Activated CD4-positive, alpha-beta memory T cell treated with anti-CD3 and anti-CD28 coated beads, Interleukin-2, amount 10 ng/mL, durations not matched to agents 7 days and 5 days (primary cell): Measurements from ENCODE around the gene PRSS1. TPM values are rescaled to one million over a fixed set of nuclear protein-coding genes. Genes with fewer than 3 reads are reported as not detected.
"Not testable (repeated sequence)": the region's sequence is repeated elsewhere in the genome, so short reads cannot be mapped to it uniquely, and the experiment has no call there.

Experiments
- CTCF ChIA-PET: fragments of 350-600 bp; sonication (Branson Sonifier 250); formaldehyde crosslinking; loops from one replicate; lab custom pipeline; 2021; ENCODE audit warnings: antibody characterized with exemption, inconsistent platforms; lab: Charles Lee
- POLR2A ChIA-PET: fragments of 350-600 bp; sonication (Branson Sonifier 250); formaldehyde crosslinking; loops from one replicate; lab custom pipeline; 2021; ENCODE audit warnings: antibody characterized with exemption; lab: Charles Lee
- DNase-seq: peaks from one replicate; pipeline ENCODE4 v3.0.0-alpha.2; 2020
- H3K27ac Mint-ChIP-seq: one replicate; pipeline ENCODE4 v1.8.0; 2021; ENCODE audit warnings: mild to moderate bottlenecking, mixed read lengths
- H3K27me3 Mint-ChIP-seq: one replicate; pipeline ENCODE4 v1.8.0; 2021; ENCODE audit warnings: mixed read lengths
- H3K36me3 Mint-ChIP-seq: one replicate; pipeline ENCODE4 v1.8.0; 2021; ENCODE audit warnings: low read depth, mixed read lengths
- H3K4me1 Mint-ChIP-seq: one replicate; pipeline ENCODE4 v1.8.0; 2021; ENCODE audit warnings: mixed read lengths
- H3K4me3 Mint-ChIP-seq: one replicate; pipeline ENCODE4 v1.8.0; 2021; ENCODE audit warnings: mild to moderate bottlenecking, mixed read lengths
- H3K9me3 Mint-ChIP-seq: one replicate; pipeline ENCODE4 v1.8.0; 2021; ENCODE audit warnings: mixed read lengths
- total RNA-seq, 2 experiments: library from RNA; stranded (reverse); gene quantifications; one replicate each; pipeline ENCODE4 v1.2.3, GENCODE V29; 2021

Gene PRSS1
- total RNA-seq, 2 experiments from 2014 or later = not detected

GRCh38 chr7:142770661-142771352 lies 21.5 kb downstream of the PRSS1 start, which contains the start of gene PRSS2:
TSS of gene PRSS2 (plus strand) at chr7:142770970. CDS start at chr7:142770983, 13 bp downstream.
- POLR2A ChIA-PET = interaction anchor here (1.0 to 1.5 kb wide), 2 partner anchors 15 to 134 kb away, joined by 3 read pairs; no protein-coding TSS in a partner anchor
- no peak within 1 kb of the TSS for H3K27ac Mint-ChIP-seq
- H3K9me3 Mint-ChIP-seq = no peaks in the 10 kb centered on the region
- no peak for DNase-seq
- no peak within 1 kb of the TSS for H3K4me3 Mint-ChIP-seq
- H3K36me3 Mint-ChIP-seq = no peaks in the 10 kb centered on the region
- H3K4me1 Mint-ChIP-seq = peaks cover 13% of the 10 kb centered on the region
- no peaks in the 10 kb centered on the region for H3K27me3 Mint-ChIP-seq
- CTCF ChIA-PET = no interaction called here

- no peak overlapping the region for H3K27ac Mint-ChIP-seq
- H3K9me3 Mint-ChIP-seq = no peaks in the 10 kb centered on the region
- POLR2A ChIA-PET = interaction anchor here (1.0 to 1.5 kb wide), 2 partner anchors 14 to 134 kb away, joined by 3 read pairs; no protein-coding TSS in a partner anchor
- CTCF ChIA-PET = no interaction called here
- peaks cover 15% of the 10 kb centered on the region for H3K4me1 Mint-ChIP-seq
- H3K27me3 Mint-ChIP-seq = no peaks in the 10 kb centered on the region
- no peak for DNase-seq
- no peak overlapping the region for H3K4me3 Mint-ChIP-seq
- H3K36me3 Mint-ChIP-seq = no peaks in the 10 kb centered on the region
Measured at GRCh38 chr7:142771353-142771723, 22.1 kb downstream of the PRSS1 start.

DNA sequence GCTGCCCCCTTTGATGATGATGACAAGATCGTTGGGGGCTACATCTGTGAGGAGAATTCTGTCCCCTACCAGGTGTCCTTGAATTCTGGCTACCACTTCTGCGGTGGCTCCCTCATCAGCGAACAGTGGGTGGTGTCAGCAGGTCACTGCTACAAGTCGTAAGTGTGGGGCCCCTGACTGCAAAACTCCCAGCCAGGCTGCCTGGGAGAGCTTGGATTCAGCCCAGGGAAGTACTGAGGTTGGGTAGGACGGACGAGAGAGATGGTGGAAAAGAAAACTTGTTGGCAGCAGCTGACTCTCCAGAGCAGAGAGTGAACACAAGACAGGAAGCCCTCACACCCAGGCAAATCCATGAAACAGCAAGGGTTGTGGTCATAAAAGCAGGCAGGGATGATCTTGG lies 22.8 kb downstream of the PRSS1 start:
- H3K4me3 Mint-ChIP-seq = no peak overlapping the region
- peaks cover 15% of the 10 kb centered on the region for H3K4me1 Mint-ChIP-seq
- H3K27ac Mint-ChIP-seq = no peak overlapping the region
- no peaks in the 10 kb centered on the region for H3K27me3 Mint-ChIP-seq
- CTCF ChIA-PET = no interaction called here
- POLR2A ChIA-PET = interaction anchor here (1.0 to 1.5 kb wide), 2 partner anchors 14 to 135 kb away, joined by 3 read pairs; no protein-coding TSS in a partner anchor
- no peak for DNase-seq
- no peaks in the 10 kb centered on the region for H3K36me3 Mint-ChIP-seq
- no peaks in the 10 kb centered on the region for H3K9me3 Mint-ChIP-seq

DNA sequence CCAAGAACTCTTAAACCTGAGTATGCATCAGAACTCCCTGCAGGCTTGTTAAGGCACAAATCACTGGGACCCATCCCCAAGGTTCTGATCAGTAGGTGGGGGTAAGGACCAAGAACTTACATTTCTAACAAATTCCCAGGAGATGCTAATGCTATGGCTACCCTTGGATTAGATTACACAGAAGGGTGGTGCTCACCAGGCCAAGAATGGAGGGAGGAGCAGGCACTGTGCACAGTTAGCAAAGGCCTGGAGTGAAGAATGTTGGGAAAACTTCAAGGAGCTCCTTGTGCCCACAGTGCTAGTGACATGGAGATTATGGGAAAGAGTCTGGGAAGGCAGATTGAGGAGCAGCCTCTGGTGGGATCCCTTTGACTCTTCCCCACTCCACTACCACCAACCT lies 23.4 kb downstream of the PRSS1 start:
- ChIA-PET POLR2A (no interaction called here), CTCF (no interaction called here)
- H3K27ac Mint-ChIP-seq = no peak overlapping the region
- peaks cover 17% of the 10 kb centered on the region for H3K4me1 Mint-ChIP-seq
- no peak overlapping the region for H3K4me3 Mint-ChIP-seq
- no peaks in the 10 kb centered on the region for H3K9me3 Mint-ChIP-seq
- H3K27me3 Mint-ChIP-seq = no peaks in the 10 kb centered on the region
- H3K36me3 Mint-ChIP-seq = no peaks in the 10 kb centered on the region
- no peak for DNase-seq

- DNase-seq = no peak
- POLR2A ChIA-PET = no interaction called here
- CTCF ChIA-PET = no interaction called here
- Mint-ChIP-seq H3K36me3 (no peaks in the 10 kb centered on the region), H3K4me1 (peaks cover 22% of the 10 kb centered on the region), H3K9me3 (no peaks in the 10 kb centered on the region), H3K27me3 (no peaks in the 10 kb centered on the region), H3K4me3 (no peak overlapping the region), H3K27ac (no peak overlapping the region)
Measured at GRCh38 chr7:142773230-142773629, 24.0 kb downstream of the PRSS1 start.

- DNase-seq = no peak
- H3K27me3 Mint-ChIP-seq = no peaks in the 10 kb centered on the region
- no peak overlapping the region for H3K4me3 Mint-ChIP-seq
- H3K4me1 Mint-ChIP-seq = peaks cover 25% of the 10 kb centered on the region
- CTCF ChIA-PET = interaction anchor here (1.7 kb wide), 1 partner anchor 9 kb away, joined by 6 read pairs; no protein-coding TSS in a partner anchor
- POLR2A ChIA-PET = no interaction called here
- no peaks in the 10 kb centered on the region for H3K9me3 Mint-ChIP-seq
- no peak overlapping the region for H3K27ac Mint-ChIP-seq
- no peaks in the 10 kb centered on the region for H3K36me3 Mint-ChIP-seq
Measured at GRCh38 chr7:142773937-142774744, 24.9 kb downstream of the PRSS1 start.

GRCh38 chr7:142774826-142775225 lies 25.6 kb downstream of the PRSS1 start:
- Mint-ChIP-seq H3K9me3 (no peaks in the 10 kb centered on the region), H3K36me3 (no peaks in the 10 kb centered on the region), H3K27ac (no peak overlapping the region), H3K4me1 (peaks cover 25% of the 10 kb centered on the region), H3K27me3 (no peaks in the 10 kb centered on the region), H3K4me3 (no peak overlapping the region)
- ChIA-PET POLR2A (no interaction called here), CTCF (interaction anchor here (1.7 kb wide), 1 partner anchor 8 kb away, joined by 6 read pairs; no protein-coding TSS in a partner anchor)
- DNase-seq = no peak

DNA sequence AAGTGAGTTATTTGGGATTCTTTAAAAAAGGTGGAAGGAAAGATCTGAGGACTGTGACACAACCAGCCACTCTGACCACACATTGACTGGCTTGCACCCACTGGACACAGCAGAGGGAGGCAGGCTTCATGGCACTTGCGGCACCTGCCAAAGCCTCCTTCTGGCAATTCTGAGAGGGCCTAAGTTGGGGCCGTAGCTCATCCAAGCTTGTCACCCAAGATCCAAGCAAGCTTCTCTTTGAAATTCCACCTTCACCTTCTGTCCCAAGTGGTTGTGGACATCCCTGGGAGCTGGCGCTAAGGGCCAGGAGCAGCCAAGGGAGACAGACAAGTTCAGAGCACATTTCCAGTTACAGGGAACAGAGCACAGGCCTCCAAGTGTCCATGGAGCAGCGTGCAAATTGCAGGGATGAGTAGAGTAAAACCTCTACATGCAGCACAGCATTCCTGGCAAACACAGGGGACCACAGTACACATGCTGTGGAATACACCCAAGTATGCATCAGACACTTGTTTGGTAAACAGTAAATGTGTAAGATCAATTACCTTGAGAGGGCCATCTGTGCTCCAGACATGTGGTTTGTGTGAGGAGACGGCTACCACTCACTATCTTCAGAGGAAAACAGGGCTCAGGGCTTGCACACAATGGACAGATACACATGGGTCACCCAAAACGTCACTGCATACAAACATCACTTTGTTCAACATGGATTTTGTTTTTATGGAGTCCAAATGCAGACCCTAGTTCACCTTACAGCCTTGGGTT lies 26.3 kb downstream of the PRSS1 start:
- H3K36me3 Mint-ChIP-seq, DNase-seq, POLR2A ChIA-PET, H3K4me3 Mint-ChIP-seq, H3K9me3 Mint-ChIP-seq, H3K27me3 Mint-ChIP-seq, H3K27ac Mint-ChIP-seq: not testable (repeated sequence)
- CTCF ChIA-PET = interaction anchor here (1.7 kb wide), 1 partner anchor 8 kb away, joined by 6 read pairs; no protein-coding TSS in a partner anchor
- H3K4me1 Mint-ChIP-seq = peaks cover 22% of the 10 kb centered on the region

- no peaks in the 10 kb centered on the region for H3K27me3 Mint-ChIP-seq
- no peak overlapping the region for H3K4me3 Mint-ChIP-seq
- H3K36me3 Mint-ChIP-seq = no peaks in the 10 kb centered on the region
- ChIA-PET POLR2A (no interaction called here), CTCF (no interaction called here)
- H3K4me1 Mint-ChIP-seq = peaks cover 16% of the 10 kb centered on the region
- no peak for DNase-seq
- no peaks in the 10 kb centered on the region for H3K9me3 Mint-ChIP-seq
- no peak overlapping the region for H3K27ac Mint-ChIP-seq
Measured at GRCh38 chr7:142776206-142776844, 27.1 kb downstream of the PRSS1 start.

- POLR2A ChIA-PET, H3K36me3 Mint-ChIP-seq, H3K9me3 Mint-ChIP-seq, H3K4me3 Mint-ChIP-seq, H3K27ac Mint-ChIP-seq, DNase-seq, CTCF ChIA-PET, H3K27me3 Mint-ChIP-seq: not testable (repeated sequence)
- peaks cover 16% of the 10 kb centered on the region for H3K4me1 Mint-ChIP-seq
Measured at GRCh38 chr7:142776845-142777225, 27.6 kb downstream of the PRSS1 start.

- ChIA-PET CTCF (no interaction called here), POLR2A (no interaction called here)
- no peak overlapping the region for H3K4me3 Mint-ChIP-seq
- peaks cover 16% of the 10 kb centered on the region for H3K4me1 Mint-ChIP-seq
- H3K27me3 Mint-ChIP-seq = no peaks in the 10 kb centered on the region
- no peak overlapping the region for H3K27ac Mint-ChIP-seq
- no peaks in the 10 kb centered on the region for H3K36me3 Mint-ChIP-seq
- H3K9me3 Mint-ChIP-seq = no peaks in the 10 kb centered on the region
- no peak for DNase-seq
Measured at GRCh38 chr7:142777318-142777717, 28.0 kb downstream of the PRSS1 start.
